ENCODE data around the gene ID4. TPM values are rescaled to one million over a fixed set of nuclear protein-coding genes. Genes with fewer than 3 reads are reported as not detected.

Gene ID4
- total RNA-seq, 1 donor from 2014 or later, result 46.8 TPM

- no peak overlapping the region for H3K27ac Mint-ChIP-seq (ENCODE audit: unreplicated experiment)
- no peak for DNase-seq (ENCODE audit: extremely low spot score, unreplicated experiment)
- H3K4me1 Mint-ChIP-seq (ENCODE audit: unreplicated experiment), result no peaks in the 10 kb centered on the region
- no peaks in the 10 kb centered on the region for H3K36me3 Mint-ChIP-seq (ENCODE audit: unreplicated experiment)
- TF ChIP-seq CTCF (IDR thresholded peaks at IDR 0.05), result no peak
- H3K4me3 Mint-ChIP-seq (ENCODE audit: unreplicated experiment), result no peak overlapping the region
- no peaks in the 10 kb centered on the region for H3K9me3 Mint-ChIP-seq (ENCODE audit: unreplicated experiment)
- H3K27me3 Mint-ChIP-seq (ENCODE audit: unreplicated experiment), result peaks cover 3% of the 10 kb centered on the region
Observed at GRCh38 chr6:19865178-19865577, 28.0 kb downstream of the ID4 start.

GRCh38 chr6:19866173-19866984 is 29.2 kb downstream of the ID4 start:
- Mint-ChIP-seq H3K9me3 (ENCODE audit: unreplicated experiment) (no peaks in the 10 kb centered on the region), H3K27me3 (ENCODE audit: unreplicated experiment) (peaks cover 2% of the 10 kb centered on the region), H3K4me1 (ENCODE audit: unreplicated experiment) (no peaks in the 10 kb centered on the region), H3K36me3 (ENCODE audit: unreplicated experiment) (no peaks in the 10 kb centered on the region), H3K27ac (ENCODE audit: unreplicated experiment) (no peak overlapping the region), H3K4me3 (ENCODE audit: unreplicated experiment) (no peak overlapping the region)
- DNase-seq (ENCODE audit: extremely low spot score, unreplicated experiment), result no peak
- no peak for TF ChIP-seq CTCF (IDR thresholded peaks at IDR 0.05)

DNA sequence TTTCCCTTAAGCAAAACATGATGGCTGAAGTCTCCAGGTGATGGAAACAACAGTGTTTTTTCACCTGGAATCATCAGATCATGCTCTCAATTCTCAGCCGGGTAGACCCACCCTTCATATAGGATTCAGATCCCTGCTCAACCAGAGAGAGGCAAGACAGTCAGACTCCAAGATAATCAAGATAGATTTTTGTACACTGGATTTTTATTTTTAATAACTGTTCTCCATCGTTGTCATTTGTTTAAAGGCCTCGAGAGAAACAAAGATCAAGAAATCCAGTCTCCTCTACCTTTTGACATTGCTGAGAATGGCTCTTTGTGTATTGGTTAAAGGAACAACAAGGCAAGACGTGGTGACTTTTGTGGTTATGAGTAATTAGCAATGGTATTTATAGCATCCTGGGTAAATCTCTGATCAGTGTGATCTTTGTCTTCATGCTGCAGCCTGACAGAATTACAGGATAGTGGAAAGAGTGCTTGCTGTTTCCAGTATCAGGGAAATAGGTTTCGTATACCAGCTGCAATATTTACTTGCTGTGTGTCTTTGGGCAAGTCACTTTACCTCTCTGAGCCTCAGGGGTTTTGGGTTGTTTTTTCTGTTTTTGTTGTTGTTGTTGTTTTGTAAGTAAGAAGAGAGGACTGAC is 29.9 kb downstream of the ID4 start:
- no peak overlapping the region for H3K27ac Mint-ChIP-seq (ENCODE audit: unreplicated experiment)

DNA sequence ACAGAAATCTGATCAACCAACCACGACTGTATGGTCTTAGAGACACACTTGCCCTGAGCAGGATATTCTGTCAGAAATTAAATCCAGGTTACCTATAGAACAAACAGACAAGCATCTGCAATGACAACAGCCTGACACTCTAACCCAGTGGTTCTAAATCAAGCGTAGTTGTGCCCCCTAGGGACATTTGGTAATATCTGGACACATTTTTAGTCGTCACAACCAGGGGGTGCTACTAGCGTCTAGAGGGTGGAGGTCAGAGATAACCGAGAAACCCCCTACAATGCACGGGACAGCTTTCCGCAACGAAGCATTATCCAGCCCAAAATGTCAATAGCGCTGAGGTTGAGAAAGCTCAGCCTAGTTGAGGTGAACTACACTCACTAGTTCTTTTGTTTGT is 32.3 kb downstream of the ID4 start:
- Mint-ChIP-seq H3K27ac (ENCODE audit: unreplicated experiment) (no peak overlapping the region), H3K36me3 (ENCODE audit: unreplicated experiment) (no peaks in the 10 kb centered on the region), H3K27me3 (ENCODE audit: unreplicated experiment) (peaks cover 2% of the 10 kb centered on the region), H3K9me3 (ENCODE audit: unreplicated experiment) (no peaks in the 10 kb centered on the region), H3K4me1 (ENCODE audit: unreplicated experiment) (no peaks in the 10 kb centered on the region), H3K4me3 (ENCODE audit: unreplicated experiment) (no peak overlapping the region)
- TF ChIP-seq CTCF (IDR thresholded peaks at IDR 0.05), result no peak
- DNase-seq (ENCODE audit: extremely low spot score, unreplicated experiment), result no peak

More for the DNA sequence above, 29.9 kb downstream of the ID4 start:
- Mint-ChIP-seq H3K27me3 (ENCODE audit: unreplicated experiment) (peaks cover 2% of the 10 kb centered on the region), H3K4me3 (ENCODE audit: unreplicated experiment) (no peak overlapping the region), H3K4me1 (ENCODE audit: unreplicated experiment) (no peaks in the 10 kb centered on the region), H3K9me3 (ENCODE audit: unreplicated experiment) (no peaks in the 10 kb centered on the region), H3K36me3 (ENCODE audit: unreplicated experiment) (no peaks in the 10 kb centered on the region)
- DNase-seq (ENCODE audit: extremely low spot score, unreplicated experiment), result no peak
- TF ChIP-seq CTCF (IDR thresholded peaks at IDR 0.05), result no peak

DNA sequence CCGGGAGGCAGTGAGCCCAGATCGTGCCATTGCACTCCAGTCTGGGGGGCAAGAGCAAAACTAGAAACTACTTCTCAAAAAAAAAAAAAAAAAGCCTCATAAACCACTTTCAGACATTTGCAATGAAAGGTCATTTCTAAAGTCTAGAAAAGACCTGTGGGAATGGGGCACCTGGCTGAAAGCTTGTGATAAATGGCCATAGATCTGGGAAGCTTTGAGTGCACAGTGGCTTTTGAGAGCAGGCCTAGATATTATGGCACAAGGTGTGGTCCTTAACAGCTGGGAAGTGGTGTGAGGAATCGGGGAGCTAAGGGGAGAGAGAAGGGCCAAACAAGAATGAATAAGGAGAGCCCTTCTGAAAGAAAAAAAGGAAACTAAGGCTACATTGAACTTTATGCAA is 33.2 kb downstream of the ID4 start:
- Mint-ChIP-seq H3K4me3 (ENCODE audit: unreplicated experiment) (no peak overlapping the region), H3K9me3 (ENCODE audit: unreplicated experiment) (no peaks in the 10 kb centered on the region), H3K27ac (ENCODE audit: unreplicated experiment) (no peak overlapping the region), H3K27me3 (ENCODE audit: unreplicated experiment) (peaks cover 2% of the 10 kb centered on the region), H3K36me3 (ENCODE audit: unreplicated experiment) (no peaks in the 10 kb centered on the region), H3K4me1 (ENCODE audit: unreplicated experiment) (no peaks in the 10 kb centered on the region)
- no peak for DNase-seq (ENCODE audit: extremely low spot score, unreplicated experiment)
- TF ChIP-seq CTCF (IDR thresholded peaks at IDR 0.05), result no peak

All from osteocyte (in vitro differentiated cells).